HG02642 (cell line): ENCODE measurements around the gene GANC.

Source experiments
- ATAC-seq: cut with Tn5 transposase; IDR thresholded peaks from one replicate; pipeline ENCODE4 v1.9.1; 2021; ENCODE audit warnings: mild to moderate bottlenecking; ENCODE audit not compliant: unreplicated experiment, poor library complexity

The GANC gene

DNA sequence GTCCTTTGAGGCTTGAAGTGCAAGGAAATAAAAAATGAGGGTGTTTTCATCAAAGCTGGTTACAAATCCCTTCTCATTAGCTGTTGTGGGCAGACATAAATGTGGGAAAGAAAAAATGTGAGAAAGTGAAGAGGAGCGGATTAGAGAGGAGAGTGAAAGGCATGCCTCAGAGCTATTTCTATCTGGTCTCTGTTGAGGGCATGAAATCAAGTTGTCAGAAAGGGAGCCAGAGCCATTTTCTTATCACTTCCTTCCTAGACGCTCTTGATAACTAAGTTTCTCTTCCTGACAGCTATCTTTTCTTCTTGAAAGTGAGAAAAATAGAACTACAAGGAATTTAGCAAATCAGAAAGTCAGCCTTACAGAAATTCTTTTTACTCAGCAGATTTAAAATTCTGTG, 65.5 kb downstream of the GANC start:
- ATAC-seq, result no peak

DNA sequence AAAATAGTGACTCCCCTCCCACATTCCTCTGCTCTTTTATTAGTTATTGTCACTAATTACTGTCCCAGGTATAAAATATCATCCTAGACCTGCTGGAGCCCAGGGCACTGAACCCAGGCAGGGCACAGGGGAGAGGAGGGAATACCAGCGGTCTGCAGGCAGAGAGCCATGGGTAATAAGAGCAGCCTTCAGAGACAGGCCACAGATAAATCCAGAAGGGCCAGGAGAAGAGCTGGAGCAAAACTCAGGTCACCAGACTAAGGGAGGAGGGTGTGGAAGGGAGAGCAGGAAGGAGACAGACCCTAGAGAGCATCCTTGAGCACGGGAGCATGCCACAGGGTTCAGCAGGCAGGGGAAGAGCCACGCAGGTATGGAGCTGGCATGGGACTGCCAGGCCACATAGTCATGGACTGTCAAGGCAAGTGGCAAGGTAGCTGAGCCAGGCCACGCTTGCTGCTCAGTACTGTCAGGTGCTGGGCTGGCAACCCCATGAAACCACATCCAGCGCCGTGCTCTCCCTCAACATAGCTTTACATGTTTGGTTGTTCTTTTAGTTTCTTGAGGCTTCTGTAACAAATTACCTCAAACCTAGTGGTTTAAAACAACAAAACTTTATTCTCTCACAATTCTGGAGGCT, 70.7 kb downstream of the GANC start:
- no peak for ATAC-seq

DNA sequence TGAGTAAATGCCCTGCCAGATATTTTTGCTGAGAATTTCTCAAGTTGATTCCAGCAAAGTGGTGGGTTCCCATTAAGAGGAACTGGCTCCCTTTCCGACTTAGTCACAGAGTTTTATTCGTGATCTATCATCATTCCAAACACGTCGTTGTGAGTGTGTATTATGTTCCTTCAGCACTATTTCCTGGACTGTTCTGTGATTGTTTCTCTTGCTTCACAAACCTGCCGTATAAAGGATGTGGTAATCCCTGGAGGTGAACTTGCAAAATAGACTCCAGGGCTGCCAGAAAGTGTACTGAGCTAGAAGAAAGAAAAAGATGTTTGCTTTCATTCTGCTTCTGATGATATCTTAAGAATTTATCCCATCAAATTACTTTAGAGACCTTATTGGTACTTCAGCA, 71.8 kb downstream of the GANC start:
- no peak for ATAC-seq

DNA sequence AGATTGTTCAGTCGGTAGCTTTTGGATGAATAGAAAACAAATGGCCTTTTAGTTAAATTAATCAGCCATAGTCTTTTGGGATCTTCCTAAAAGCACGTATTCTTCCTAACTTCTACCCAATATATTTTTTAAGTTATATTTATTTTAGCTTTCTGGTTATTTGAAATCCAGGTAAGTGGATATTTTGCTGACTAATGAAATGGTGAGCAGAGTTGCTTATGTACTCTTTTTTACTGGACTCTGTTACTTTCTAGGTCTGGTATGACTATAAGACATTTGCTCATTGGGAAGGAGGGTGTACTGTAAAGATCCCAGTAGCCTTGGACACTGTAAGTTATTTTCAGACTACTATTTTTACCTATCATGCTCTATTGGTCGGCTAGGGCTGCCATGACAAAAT, 72.5 kb downstream of the GANC start:
- no peak for ATAC-seq

DNA sequence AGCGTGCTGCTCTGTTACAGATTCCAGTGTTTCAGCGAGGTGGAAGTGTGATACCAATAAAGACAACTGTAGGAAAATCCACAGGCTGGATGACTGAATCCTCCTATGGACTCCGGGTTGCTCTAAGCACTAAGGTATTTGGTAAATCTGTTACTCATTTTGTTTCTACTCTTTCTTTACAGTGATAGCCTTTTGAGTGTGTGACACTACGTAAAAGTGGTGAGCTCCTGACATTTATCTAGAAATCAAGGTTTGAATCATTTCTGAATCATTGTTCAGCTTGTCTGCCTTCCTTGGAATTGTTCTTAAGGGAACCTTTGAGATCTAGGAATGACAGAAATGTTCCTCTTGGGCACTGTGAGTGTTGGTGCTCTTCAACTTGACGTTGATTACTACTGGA, 75.1 kb downstream of the GANC start:
- ATAC-seq, result no peak

DNA sequence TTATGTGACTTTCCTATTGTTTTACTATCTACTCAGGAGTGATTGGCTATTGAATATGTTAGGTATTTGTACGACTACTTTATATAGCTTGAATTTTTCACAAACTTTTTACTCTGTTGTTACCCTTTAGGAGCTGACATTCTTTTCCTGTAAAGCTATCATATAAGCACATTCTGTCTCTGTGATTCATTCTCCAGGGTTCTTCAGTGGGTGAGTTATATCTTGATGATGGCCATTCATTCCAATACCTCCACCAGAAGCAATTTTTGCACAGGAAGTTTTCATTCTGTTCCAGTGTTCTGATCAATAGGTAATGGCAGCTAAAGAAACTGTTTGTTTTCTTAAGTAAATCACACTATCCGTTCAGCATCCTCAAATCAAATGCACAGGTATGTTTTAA, 76.2 kb downstream of the GANC start:
- no peak for ATAC-seq

DNA sequence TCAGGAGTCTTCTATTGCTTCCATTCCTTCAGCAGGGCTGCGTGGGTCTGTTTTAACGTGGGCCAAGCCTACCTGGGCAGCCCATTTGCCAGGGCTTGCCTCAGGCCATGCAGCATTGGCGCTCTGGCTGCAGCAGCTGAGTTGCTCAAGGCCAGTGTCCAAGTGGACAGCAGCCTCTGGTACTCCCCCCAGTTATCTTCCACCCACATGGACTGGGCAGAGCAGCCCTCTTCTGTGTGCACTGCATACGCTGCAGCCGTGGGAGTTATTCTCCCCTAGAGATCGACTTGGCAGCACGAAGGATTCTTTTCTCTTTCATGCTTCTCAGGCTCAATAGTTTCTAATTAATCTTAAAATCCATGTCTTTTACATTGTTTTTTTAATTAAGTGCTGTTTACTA, 79.4 kb downstream of the GANC start:
- ATAC-seq, result no peak

DNA sequence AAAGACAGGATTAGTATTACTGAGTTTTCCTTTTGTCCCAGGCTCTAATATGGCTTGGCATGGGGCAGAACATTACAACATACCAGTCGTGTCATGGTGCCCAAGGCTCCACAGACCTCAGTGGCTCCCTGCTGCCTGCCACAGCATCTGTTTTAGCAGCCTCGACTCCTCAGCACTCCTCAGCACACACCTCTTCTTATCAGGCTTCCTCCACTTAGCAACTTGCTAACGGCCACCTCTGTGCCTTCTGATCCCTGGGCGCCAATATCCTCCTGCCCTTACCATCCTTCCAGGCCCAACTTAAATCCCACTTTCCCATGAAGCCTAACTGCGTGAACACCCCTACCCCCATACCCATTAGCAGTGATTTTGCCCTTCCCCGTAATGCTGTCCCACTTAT, 80.1 kb downstream of the GANC start:
- ATAC-seq, result no peak

DNA sequence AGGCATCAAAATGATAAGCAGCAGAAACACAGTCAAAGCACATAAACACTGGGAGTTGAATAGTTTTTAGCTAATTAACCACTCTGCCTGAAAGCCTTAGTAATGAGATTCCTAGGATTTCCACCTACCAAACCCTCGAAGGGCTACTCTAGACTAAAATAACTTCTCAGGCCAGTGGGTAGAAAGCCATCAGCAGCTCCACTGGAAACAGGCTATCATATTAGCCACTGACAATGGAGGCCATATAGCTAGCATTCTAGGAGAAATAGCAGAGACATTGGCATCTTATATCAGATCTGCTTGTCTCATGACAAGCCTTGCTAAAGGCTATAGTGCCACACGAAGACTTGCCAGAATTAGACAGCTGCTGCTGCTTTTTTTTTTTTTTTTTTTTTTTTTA, 81.8 kb downstream of the GANC start:
- no peak for ATAC-seq

DNA sequence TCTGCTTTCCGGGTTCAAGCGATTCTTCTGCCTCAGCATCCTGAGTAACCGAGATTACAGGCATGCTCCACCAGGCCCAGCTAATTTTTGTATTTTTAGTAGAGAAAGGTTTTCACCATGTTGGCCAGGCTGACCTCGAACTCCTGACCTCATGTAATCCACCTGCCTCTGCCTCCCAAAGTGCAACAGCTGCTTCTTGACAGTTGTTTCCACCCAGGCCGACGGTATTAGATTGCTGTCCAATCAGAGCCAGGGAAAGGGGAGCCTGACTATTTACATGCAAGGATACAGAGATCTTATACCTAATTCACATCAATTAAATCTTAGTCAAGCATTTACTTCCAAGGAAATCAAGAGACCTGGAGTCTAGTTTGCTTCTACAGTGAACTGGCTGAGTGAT, 82.3 kb downstream of the GANC start:
- no peak for ATAC-seq

DNA sequence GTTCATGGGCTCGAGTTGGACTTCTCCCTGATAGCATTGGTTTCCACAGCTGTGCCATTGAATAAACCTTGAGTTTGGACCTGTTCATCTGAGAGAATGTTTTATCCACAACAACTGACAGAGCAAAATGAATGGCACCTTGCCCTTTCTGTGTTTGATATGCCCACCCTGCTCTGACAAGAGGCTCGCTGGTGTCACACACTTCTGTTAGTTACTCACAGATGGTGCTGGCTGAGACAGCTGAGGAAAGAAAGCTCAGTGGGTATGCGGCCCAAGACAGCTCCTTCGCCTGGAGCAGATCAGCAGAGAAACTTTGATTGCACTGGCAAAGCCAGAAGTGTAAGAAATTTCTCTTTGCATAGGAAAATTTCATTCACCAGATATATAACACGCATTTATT, 83.8 kb downstream of the GANC start:
- ATAC-seq, result no peak

DNA sequence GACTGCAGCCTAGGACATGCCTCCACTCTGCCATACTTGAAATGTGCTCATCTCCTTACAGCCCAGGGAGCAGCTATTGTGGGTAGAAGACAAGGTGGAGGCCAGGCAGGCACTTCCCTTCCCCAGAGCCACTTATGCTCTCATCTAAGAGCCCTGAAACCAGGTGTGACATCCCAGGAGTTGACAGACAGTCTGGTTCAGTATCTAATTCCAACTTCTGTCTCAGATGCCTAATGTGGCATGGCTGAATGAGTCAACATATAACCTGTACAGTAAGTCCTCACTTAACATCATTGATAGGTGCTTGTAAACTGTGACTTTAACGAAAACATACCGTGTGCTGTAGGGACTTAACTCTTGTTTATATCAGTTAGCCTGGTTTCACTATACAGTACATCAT, 85.1 kb downstream of the GANC start:
- ATAC-seq, result no peak

DNA sequence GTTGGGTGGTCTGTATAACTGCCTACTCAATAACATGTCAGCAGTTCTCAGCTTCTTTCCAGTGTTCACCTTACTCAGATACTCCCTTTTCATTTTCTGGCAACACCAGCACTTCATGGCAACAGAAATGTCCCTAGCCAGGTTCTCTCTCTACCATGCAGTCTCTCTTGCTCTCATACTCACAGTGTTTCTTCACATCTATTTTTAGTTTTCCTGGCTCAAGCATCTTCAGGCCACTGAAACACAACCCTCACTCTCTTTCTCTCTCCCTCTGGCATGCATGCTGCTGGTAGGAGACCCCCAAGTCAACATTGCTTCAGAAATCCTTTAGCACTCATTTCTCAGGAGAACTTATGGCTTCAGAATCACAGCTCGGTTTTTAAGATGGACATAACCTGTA, 86.2 kb downstream of the GANC start, which contains the start of gene CAPN3:
CAPN3 (plus strand) TSS at position 253 of the 400 bp plus-strand sequence. CDS start 305 bp downstream, outside the sequence.
- no peak for ATAC-seq

DNA sequence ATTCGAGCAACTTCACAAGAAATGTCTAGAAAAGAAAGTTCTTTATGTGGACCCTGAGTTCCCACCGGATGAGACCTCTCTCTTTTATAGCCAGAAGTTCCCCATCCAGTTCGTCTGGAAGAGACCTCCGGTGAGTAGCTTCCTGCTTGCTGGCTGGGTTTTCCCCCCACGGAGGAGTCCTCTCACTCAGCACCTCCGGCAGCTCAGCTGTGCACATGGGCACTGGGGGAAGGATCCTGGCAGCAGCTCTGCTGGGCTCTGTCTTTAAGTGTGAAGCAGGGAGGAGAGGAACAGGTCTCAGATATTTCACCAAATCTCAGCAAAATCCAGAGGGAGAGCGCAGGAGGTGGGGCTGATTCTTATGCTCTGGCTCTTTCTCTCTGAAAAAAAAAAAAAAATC, 87.0 kb downstream of the GANC start:
- ATAC-seq, result no peak

DNA sequence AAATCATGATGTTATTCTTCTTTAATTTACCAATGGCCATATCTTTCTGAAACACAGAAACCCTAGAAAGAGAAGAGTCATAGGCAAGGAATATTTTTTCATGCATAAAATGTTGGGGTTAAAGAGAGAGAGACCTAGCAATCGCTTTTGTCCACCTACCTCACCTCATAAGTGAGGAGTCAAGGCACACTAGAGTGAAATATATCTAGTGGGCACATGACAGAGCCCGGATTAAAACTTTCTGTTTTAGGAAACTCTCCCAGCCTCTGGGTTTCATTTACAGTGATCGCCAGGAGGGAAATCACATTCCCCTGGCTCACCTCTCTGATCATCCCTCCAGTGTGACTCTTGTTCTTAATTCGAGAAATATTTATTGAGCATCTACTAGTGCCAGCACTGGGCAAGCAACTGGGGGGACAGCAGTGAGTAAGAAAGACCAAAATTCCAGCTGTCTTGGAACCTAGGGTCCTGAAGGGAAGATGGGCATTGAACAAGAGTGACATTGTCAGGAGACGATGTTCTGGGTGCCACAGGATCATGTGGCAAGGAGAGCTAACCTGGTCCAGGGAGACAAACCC, 87.6 kb downstream of the GANC start:
- ATAC-seq, result no peak

DNA sequence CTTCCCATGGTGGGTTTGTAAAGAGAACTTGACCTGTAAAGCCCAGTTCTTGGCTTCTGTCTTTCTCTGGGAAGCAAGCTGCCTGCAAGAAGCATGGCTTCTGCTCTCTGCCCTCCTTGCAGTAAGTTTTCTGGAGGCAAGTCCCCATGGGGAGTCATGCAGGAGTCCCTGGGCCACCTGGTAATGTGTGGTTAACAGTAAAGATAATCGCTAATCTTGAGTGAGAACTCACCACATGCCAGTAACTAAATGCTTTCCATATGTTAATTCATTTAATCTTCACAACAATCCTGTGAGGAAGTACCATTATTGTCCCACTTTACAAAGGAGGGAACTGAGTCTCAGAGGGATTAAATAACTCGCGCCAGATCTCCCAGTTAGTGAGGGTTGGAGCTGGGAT, 90.5 kb downstream of the GANC start:
- ATAC-seq, result no peak

DNA sequence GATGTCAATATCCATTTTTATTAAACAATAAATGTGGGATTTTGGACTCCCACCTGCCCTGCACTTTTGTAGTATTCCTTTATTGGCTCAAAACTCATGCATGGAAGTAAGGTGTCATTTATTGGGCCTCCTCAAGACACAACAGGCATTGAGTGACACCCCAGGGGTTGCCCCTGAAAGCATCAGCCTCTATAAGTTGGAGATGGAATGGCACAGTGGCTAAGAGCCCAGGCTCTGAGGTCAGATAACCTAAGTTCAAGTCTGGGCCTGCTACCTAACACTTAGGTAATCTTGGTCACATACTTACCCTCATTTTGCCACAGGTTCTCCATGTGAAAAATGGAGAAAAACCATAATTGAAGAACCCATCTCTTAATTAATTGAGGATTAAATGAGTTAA, 90.9 kb downstream of the GANC start:
- ATAC-seq, result no peak

DNA sequence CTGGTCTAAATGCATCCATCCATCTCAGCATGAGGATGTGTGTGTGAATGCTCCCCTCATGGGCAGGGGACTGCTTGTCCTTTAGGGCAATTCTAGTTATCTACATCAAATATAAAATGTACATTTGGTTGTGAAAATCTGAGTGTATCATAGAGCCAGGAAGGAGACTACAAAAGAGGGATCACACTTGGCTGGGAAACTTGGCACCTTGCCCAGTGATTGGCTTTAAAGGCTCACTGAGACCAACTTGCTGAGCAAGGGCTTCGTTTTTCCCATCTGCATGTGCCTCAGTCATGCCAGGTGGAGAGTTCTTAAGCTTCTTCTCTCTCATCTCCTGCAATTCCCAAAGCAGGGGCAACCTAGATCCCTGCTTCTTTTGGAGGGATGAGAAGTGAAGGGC, 91.5 kb downstream of the GANC start:
- ATAC-seq, result no peak

DNA sequence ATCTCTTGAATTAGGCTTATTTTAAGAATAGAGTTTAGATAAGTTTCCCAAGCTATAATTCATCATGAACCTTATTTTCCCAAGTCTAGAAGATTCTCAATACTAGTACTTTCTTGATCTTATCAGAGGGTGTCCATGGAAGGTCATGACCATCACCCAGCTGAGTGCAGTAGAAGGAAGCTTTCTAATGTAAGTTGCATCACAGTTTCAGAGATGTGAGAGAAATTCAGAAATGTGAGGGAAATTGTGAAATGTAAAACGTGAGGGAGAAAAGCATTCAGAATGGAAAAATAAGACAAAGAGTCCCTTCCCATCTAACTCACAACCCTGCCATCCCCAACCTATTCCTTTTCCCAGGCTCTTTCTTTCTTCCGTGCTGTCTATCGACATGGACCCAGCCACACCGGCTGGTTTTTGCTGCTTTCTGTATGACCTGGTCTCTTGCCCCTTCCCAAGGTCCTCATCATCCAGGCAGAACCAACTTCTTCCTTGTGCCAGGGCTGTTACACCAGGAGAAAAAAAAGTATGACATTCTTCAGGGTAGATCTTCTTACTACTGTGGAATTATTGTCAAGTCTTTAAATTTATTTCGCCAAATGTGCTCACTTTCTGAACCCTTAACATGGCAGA, 93.0 kb downstream of the GANC start:
- no peak for ATAC-seq

DNA sequence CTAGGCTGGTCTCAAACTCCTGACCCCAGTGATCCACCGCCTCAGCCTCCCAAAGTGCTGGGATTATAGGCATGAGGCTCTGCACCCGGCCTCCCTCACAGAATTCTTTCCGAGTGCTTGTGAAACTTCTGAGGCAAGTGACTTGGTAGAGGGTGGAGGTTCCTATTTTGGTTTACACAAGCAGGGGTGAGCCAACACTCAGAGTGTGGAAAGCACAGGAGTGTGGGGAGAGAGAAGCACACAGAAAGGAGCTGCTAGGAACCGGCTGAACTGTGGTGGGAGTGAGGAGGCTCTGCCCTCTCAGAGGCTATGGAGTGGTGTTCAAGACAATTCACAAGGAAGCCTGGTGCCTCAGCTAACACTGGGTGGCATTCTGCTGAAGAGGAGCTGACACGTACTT, 94.0 kb downstream of the GANC start:
- ATAC-seq, result no peak

DNA sequence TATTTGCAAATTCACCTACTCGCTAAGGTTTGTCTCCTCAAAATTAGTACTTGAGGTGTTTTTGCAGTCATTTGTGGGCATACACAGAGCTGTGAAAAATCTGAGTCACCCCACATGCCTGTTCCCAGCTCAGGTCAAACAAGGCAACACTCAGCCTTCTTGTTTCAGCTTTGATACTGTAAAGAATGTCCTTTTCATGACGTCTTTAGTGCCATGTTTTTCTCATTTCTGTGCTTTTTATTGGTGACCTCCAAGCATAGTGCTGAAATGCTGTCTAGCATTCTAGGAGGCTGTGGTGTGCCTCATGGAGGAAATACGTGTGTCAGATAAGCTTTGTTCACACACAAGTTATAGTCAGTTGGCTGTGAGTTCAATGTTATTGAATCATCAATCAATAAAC, 95.1 kb downstream of the GANC start:
- ATAC-seq, result no peak

DNA sequence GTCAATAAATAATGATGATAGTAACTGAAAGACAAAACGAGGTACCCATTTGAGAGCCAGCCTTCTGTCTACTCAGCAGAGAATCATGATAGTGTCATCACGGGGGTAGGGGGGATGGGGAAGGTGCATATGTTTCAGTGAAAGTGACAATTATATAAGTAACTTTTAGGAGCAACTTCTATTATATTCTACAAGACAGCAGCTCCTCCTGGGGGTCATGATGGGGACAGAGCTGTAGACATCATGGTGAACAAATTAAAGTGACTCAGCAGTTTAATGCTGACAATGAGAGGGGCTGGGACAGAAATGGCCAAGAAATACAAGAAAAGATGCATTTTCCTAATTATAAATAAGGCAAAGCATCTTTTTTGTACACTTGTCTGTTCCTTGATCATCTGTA, 98.1 kb downstream of the GANC start:
- no peak for ATAC-seq
